Skeletal muscle tissue (tissue), 4 donors: ENCODE measurements around the gene NCKAP5. TPM values are rescaled to one million over a fixed set of nuclear protein-coding genes. Genes with fewer than 3 reads are reported as not detected.

Source experiments
- H3K27ac ChIP-seq: one replicate; pipeline ENCODE4 v1.7.0; 2013; ENCODE audit warnings: mild to moderate bottlenecking, low read depth, low read length, inconsistent platforms
- H3K27me3 ChIP-seq, 3 donors: one replicate each; pipeline ENCODE4 v1.7.0; 2013; ENCODE audit warnings: low read length in 3 of 3; ENCODE audit not compliant: control insufficient read depth in 3 of 3, insufficient read depth in 3 of 3
- H3K36me3 ChIP-seq, 3 donors: one replicate each; pipeline ENCODE4 v1.7.0; 2013; ENCODE audit warnings: low read length in 3 of 3; ENCODE audit not compliant: control insufficient read depth in 3 of 3, insufficient read depth in 3 of 3
- H3K4me1 ChIP-seq, 3 donors: one replicate each; pipeline ENCODE4 v1.7.0; 2013; ENCODE audit warnings: low read length in 3 of 3, mild to moderate bottlenecking in 3 of 3; ENCODE audit not compliant: control insufficient read depth in 3 of 3, insufficient read depth in 3 of 3
- H3K4me3 ChIP-seq, 3 donors: one replicate each; pipeline ENCODE4 v1.7.0; 2013; ENCODE audit warnings: low read length in 3 of 3
- H3K9ac ChIP-seq, 3 donors: one replicate each; pipeline ENCODE4 v1.7.0; 2013; ENCODE audit warnings: low read length in 3 of 3, mild to moderate bottlenecking in 3 of 3, moderate library complexity in 2 of 3, low read depth in 1 of 3
- H3K9me3 ChIP-seq, 3 donors: one replicate each; pipeline ENCODE4 v1.7.0; 2013; ENCODE audit warnings: low read length in 3 of 3; ENCODE audit not compliant: control insufficient read depth in 3 of 3
- total RNA-seq: library from RNA; depleted of rRNA; stranded (reverse); fragments of >200 nt; gene quantifications from one replicate; pipeline ENCODE4 v1.2.3, GENCODE V29; 2014
- donor health status: Osteomylitis.

The NCKAP5 gene
- total RNA-seq, 1 donor from 2014 or later, result 5.7 TPM

- Histone ChIP-seq H3K9ac (no peak overlapping the region), H3K4me3 (no peak overlapping the region), H3K36me3 (no peaks in the 10 kb centered on the region), H3K9me3 (no peaks in the 10 kb centered on the region), H3K27ac (no peak overlapping the region), H3K4me1 (no peaks in the 10 kb centered on the region), H3K27me3 (no peaks in the 10 kb centered on the region)
These were observed 475.7 kb downstream of the NCKAP5 start for GRCh38 chr2:133092571-133092970.

- H3K4me3 ChIP-seq, result no peak overlapping the region
- H3K4me1 ChIP-seq, result no peaks in the 10 kb centered on the region
- no peak overlapping the region for H3K9ac ChIP-seq
- H3K36me3 ChIP-seq, result no peaks in the 10 kb centered on the region
- no peaks in the 10 kb centered on the region for H3K27me3 ChIP-seq
- H3K27ac ChIP-seq, result no peak overlapping the region
- no peaks in the 10 kb centered on the region for H3K9me3 ChIP-seq
These were observed 477.9 kb downstream of the NCKAP5 start for GRCh38 chr2:133090358-133090757.

GRCh38 chr2:133086176-133086575, 482.1 kb downstream of the NCKAP5 start:
- H3K27me3 ChIP-seq, result no peaks in the 10 kb centered on the region
- no peak overlapping the region for H3K9ac ChIP-seq
- no peak overlapping the region for H3K4me3 ChIP-seq
- H3K36me3 ChIP-seq, result no peaks in the 10 kb centered on the region
- H3K9me3 ChIP-seq, result no peaks in the 10 kb centered on the region
- no peak overlapping the region for H3K27ac ChIP-seq
- no peaks in the 10 kb centered on the region for H3K4me1 ChIP-seq

GRCh38 chr2:133085646-133086045, 482.6 kb downstream of the NCKAP5 start:
- H3K9ac ChIP-seq, result no peak overlapping the region
- H3K36me3 ChIP-seq, result no peaks in the 10 kb centered on the region
- H3K27me3 ChIP-seq, result no peaks in the 10 kb centered on the region
- no peaks in the 10 kb centered on the region for H3K9me3 ChIP-seq
- H3K4me1 ChIP-seq, result no peaks in the 10 kb centered on the region
- H3K4me3 ChIP-seq, result no peak overlapping the region
- H3K27ac ChIP-seq, result no peak overlapping the region

GRCh38 chr2:133082034-133082433, 486.2 kb downstream of the NCKAP5 start:
- no peak overlapping the region for H3K4me3 ChIP-seq
- peaks cover 0 to 3% (median 0%) of the 10 kb centered on the region in 3 donors for H3K4me1 ChIP-seq
- no peaks in the 10 kb centered on the region for H3K36me3 ChIP-seq
- no peak overlapping the region for H3K9ac ChIP-seq
- H3K27ac ChIP-seq, result no peak overlapping the region
- no peaks in the 10 kb centered on the region for H3K27me3 ChIP-seq
- H3K9me3 ChIP-seq, result no peaks in the 10 kb centered on the region

GRCh38 chr2:133080822-133081221, 487.4 kb downstream of the NCKAP5 start:
- no peaks in the 10 kb centered on the region for H3K27me3 ChIP-seq
- peaks cover 0 to 3% (median 0%) of the 10 kb centered on the region in 3 donors for H3K4me1 ChIP-seq
- H3K4me3 ChIP-seq, result no peak overlapping the region
- H3K27ac ChIP-seq, result no peak overlapping the region
- no peaks in the 10 kb centered on the region for H3K9me3 ChIP-seq
- no peak overlapping the region for H3K9ac ChIP-seq
- no peaks in the 10 kb centered on the region for H3K36me3 ChIP-seq

- H3K4me1 ChIP-seq, result peaks cover 0 to 3% (median 0%) of the 10 kb centered on the region in 3 donors
- no peak overlapping the region for H3K27ac ChIP-seq
- no peak overlapping the region for H3K9ac ChIP-seq
- no peaks in the 10 kb centered on the region for H3K27me3 ChIP-seq
- no peak overlapping the region for H3K4me3 ChIP-seq
- H3K36me3 ChIP-seq, result no peaks in the 10 kb centered on the region
- no peaks in the 10 kb centered on the region for H3K9me3 ChIP-seq
These were observed 489.4 kb downstream of the NCKAP5 start for GRCh38 chr2:133078667-133079411.

- Histone ChIP-seq H3K27ac (no peak overlapping the region), H3K36me3 (no peaks in the 10 kb centered on the region)
These were observed 490.9 kb downstream of the NCKAP5 start for GRCh38 chr2:133077269-133077822.

GRCh38 chr2:133072837-133073694, 495.2 kb downstream of the NCKAP5 start:
- H3K4me3 ChIP-seq, result no peak overlapping the region

More at GRCh38 chr2:133077269-133077822, 490.9 kb downstream of the NCKAP5 start:
- no peaks in the 10 kb centered on the region for H3K27me3 ChIP-seq
- no peaks in the 10 kb centered on the region for H3K9me3 ChIP-seq
- no peak overlapping the region for H3K4me3 ChIP-seq
- peaks cover 0 to 3% (median 0%) of the 10 kb centered on the region in 3 donors for H3K4me1 ChIP-seq
- no peak overlapping the region for H3K9ac ChIP-seq

GRCh38 chr2:133063775-133064174, 504.5 kb downstream of the NCKAP5 start:
- Histone ChIP-seq H3K9me3 (no peaks in the 10 kb centered on the region), H3K4me3 (no peak overlapping the region), H3K9ac (no peak overlapping the region), H3K27ac (no peak overlapping the region), H3K36me3 (no peaks in the 10 kb centered on the region), H3K4me1 (no peaks in the 10 kb centered on the region), H3K27me3 (no peaks in the 10 kb centered on the region)

More at GRCh38 chr2:133072837-133073694, 495.2 kb downstream of the NCKAP5 start:
- Histone ChIP-seq H3K27ac (no peak overlapping the region), H3K4me1 (peaks cover 0 to 3% (median 0%) of the 10 kb centered on the region in 3 donors), H3K36me3 (no peaks in the 10 kb centered on the region), H3K9me3 (no peaks in the 10 kb centered on the region), H3K27me3 (no peaks in the 10 kb centered on the region), H3K9ac (no peak overlapping the region)
